HepG2 (cell line): ENCODE results near the gene ZNF620. TPM values are rescaled to one million over a fixed set of nuclear protein-coding genes. Genes with fewer than 3 reads are reported as not detected.

Experiments used
- ATAC-seq: fragments of 200-7000 bp; cut with Tn5 transposase; 3 replicates; pipeline ENCODE4 v1.9.1; 2020; ENCODE audit warnings: mild to moderate bottlenecking, moderate library complexity
- BruUV-seq: library from RNA; stranded (reverse); fragments of 400-500 nt; replicated peaks from 2 replicates; lab custom pipeline; 2021; lab: Mats Ljungman, UMichigan
- CTCF ChIA-PET: fragments of 300-600 bp; formaldehyde crosslinking; extraction: SDS; loops from one replicate; lab custom pipeline; 2021; ENCODE audit warnings: low total read pairs, inconsistent platforms, low intra/inter-chr PET ratio; lab: Yijun Ruan, JAX
- POLR2A ChIA-PET: fragments of 350-600 bp; sonication (Branson Sonifier 250); formaldehyde crosslinking; loops from one replicate; lab custom pipeline; 2020; ENCODE audit warnings: antibody characterized with exemption, inconsistent platforms; lab: Yijun Ruan, JAX
- DNase-seq: peaks from one replicate; pipeline ENCODE4 v3.0.0-alpha.2; 2015; ENCODE audit warnings: low spot score
- FAIRE-seq: peaks from 3 replicates; lab custom pipeline; 2011; peaks lifted over from hg19 to GRCh38; lab: Jason Lieb, UNC
- H2AFZ ChIP-seq: one replicate; pipeline ENCODE4 v1.6.1; 2011; ENCODE audit warnings: low read length, inconsistent platforms
- H3K27ac ChIP-seq: fragments of 300-600 bp; 3 replicates; pipeline ENCODE4 v1.8.0; 2011; ENCODE audit warnings: mixed run types, mild to moderate bottlenecking, mixed read lengths, low read length, inconsistent platforms; ENCODE audit not compliant: insufficient read depth; ENCODE audit errors: extremely low read length
- H3K27me3 ChIP-seq, 2 experiments: fragments of 200-600 bp in 1 of 2; 2 replicates in 1 of 2; 3 replicates in 1 of 2; pipeline versions ENCODE4 v1.6.0 to v1.8.0; 2011; ENCODE audit warnings: low read length in 2 of 2, mild to moderate bottlenecking in 2 of 2, moderate library complexity in 2 of 2, inconsistent platforms in 1 of 2; ENCODE audit not compliant: insufficient read depth in 2 of 2, control insufficient read depth in 1 of 2
- H3K36me3 ChIP-seq, 2 experiments: fragments of 200-600 bp in 1 of 2; replicated peaks in 1 of 2; 2 replicates in 1 of 2; 3 replicates in 1 of 2; pipeline versions ENCODE4 v1.5.1 to v1.8.0; 2011; ENCODE audit warnings: low read length in 2 of 2, inconsistent platforms in 1 of 2; ENCODE audit not compliant: insufficient read depth in 2 of 2, control insufficient read depth in 1 of 2
- H3K4me1 ChIP-seq: 2 replicates; pipeline ENCODE4 v1.5.1; 2012; ENCODE audit warnings: low read length, inconsistent platforms; ENCODE audit not compliant: insufficient read depth
- H3K4me2 ChIP-seq: 2 replicates; pipeline ENCODE4 v1.6.0; 2011; ENCODE audit warnings: low read depth, low read length, inconsistent platforms
- H3K4me3 ChIP-seq, 3 experiments: fragments of 200-600 bp in 1 of 3; sonication (generic), shearing (Covaris generic) in 1 of 3; replicated peaks in 1 of 3; 2 replicates each; pipeline ENCODE4 v1.5.1; 2011 to 2016; ENCODE audit warnings: low read length in 3 of 3, inconsistent platforms in 2 of 3, low read depth in 2 of 3, mild to moderate bottlenecking in 2 of 3, control low read depth in 1 of 3, mixed read lengths in 1 of 3; ENCODE audit not compliant: insufficient read depth in 1 of 3
- H3K79me2 ChIP-seq: one replicate; pipeline ENCODE4 v1.6.1; 2011; ENCODE audit warnings: low read length, inconsistent platforms; ENCODE audit not compliant: insufficient read depth
- H3K9ac ChIP-seq: 2 replicates; pipeline ENCODE4 v1.6.0; 2011; ENCODE audit warnings: mild to moderate bottlenecking, low read depth, low read length, inconsistent platforms; ENCODE audit not compliant: insufficient read depth
- H3K9me3 ChIP-seq: 2 replicates; pipeline ENCODE4 v1.5.1; 2012; ENCODE audit warnings: mild to moderate bottlenecking, low read length
- H4K20me1 ChIP-seq: 2 replicates; pipeline ENCODE4 v1.6.0; 2011; ENCODE audit warnings: inconsistent platforms, mild to moderate bottlenecking, low read length, moderate library complexity; ENCODE audit not compliant: insufficient read depth
- CENPX ChIP-seq: sonication (generic); formaldehyde crosslinking; IDR thresholded peaks from 2 replicates; pipeline ENCODE4 v1.9.0; 2021; ENCODE audit warnings: mild to moderate bottlenecking, missing genetic modification reagents, moderate library complexity
- CHCHD3 ChIP-seq: sonication (generic); formaldehyde crosslinking; IDR thresholded peaks from 2 replicates; pipeline ENCODE4 v1.8.0; 2022; ENCODE audit warnings: mild to moderate bottlenecking, missing genetic modification reagents, moderate library complexity
- FOXP1 ChIP-seq, 2 experiments: fragments of 450-650 bp in 1 of 2; IDR thresholded peaks; 2 replicates each; pipeline ENCODE4 v1.6.1; 2017 to 2018; ENCODE audit warnings: antibody characterized with exemption in 1 of 2
- ZBTB3 ChIP-seq: sonication (generic); formaldehyde crosslinking; IDR thresholded peaks from 2 replicates; pipeline ENCODE4 v1.4.0; 2020; ENCODE audit warnings: low read depth, mild to moderate bottlenecking, moderate library complexity, missing genetic modification reagents, borderline replicate concordance
- ZBTB42 ChIP-seq: sonication (generic); formaldehyde crosslinking; IDR thresholded peaks from 2 replicates; pipeline ENCODE4 v1.5.0; 2020; ENCODE audit warnings: mild to moderate bottlenecking, missing genetic modification reagents
- ZNF317 ChIP-seq: sonication (generic); formaldehyde crosslinking; IDR thresholded peaks from 2 replicates; pipeline ENCODE4 v1.5.0; 2020; ENCODE audit warnings: mild to moderate bottlenecking, missing genetic modification reagents
- ZNF782 ChIP-seq: sonication (generic); formaldehyde crosslinking; IDR thresholded peaks from 2 replicates; pipeline ENCODE4 v1.4.0; 2020; ENCODE audit warnings: missing genetic modification reagents, mild to moderate bottlenecking, borderline replicate concordance
- WGBS: methylation state at CpG from one replicate; pipeline ENCODE4 v1.1.6; 2017; ENCODE audit warnings: low lambda C conversion rate; 5-methylcytosine and 5-hydroxymethylcytosine counted together
- in situ Hi-C: cut with HindIII; loops from 2 replicates; pipeline ENCODE4 v1.10.0; 2017; ENCODE audit warnings: low pct_unique_long_range_greater_than_20kb; ENCODE audit not compliant: extremely low pct_ligation_motif_present
- intact Hi-C: fragments of 100-400 bp; cut with micrococcal nuclease; formaldehyde crosslinking; loops from one replicate; pipeline ENCODE4 v1.10.0; 2022; ENCODE audit not compliant: unreplicated experiment
- polyA plus RNA-seq, 8 experiments: library from polyadenylated mRNA; depleted of rRNA in 3 of 8; stranded (reverse) in 7 of 8; unstranded in 1 of 8; fragments of >200 nt; fragmentation: Illumina TruSeq in 4 of 8; extraction: Trizol in 4 of 8; gene quantifications; 2 replicates each; pipeline versions ENCODE4 v1.2.1 to v1.2.3, GENCODE V29; 2011 to 2016; ENCODE audit warnings: low read depth in 4 of 8, missing spikeins in 1 of 8, mixed read lengths in 1 of 8; ENCODE audit not compliant: insufficient read depth in 1 of 8
- total RNA-seq, 5 experiments: library from RNA; depleted of rRNA; stranded (reverse); fragments of >200 nt; fragmentation: Illumina TruSeq; extraction: Trizol; gene quantifications; 2 replicates each; pipeline ENCODE4 v1.2.3, GENCODE V29; 2016; ENCODE audit warnings: low read depth in 1 of 5
- TF ChIP-seq, protein P1 (sequence below): IDR thresholded peaks from 2 replicates; pipeline ENCODE4 v1.4.0; 2020; ENCODE audit warnings: mild to moderate bottlenecking, missing genetic modification reagents
- TF ChIP-seq, protein P2 (sequence below): sonication (generic); formaldehyde crosslinking; IDR thresholded peaks from one replicate; pipeline ENCODE4 v1.5.1; 2020; ENCODE audit warnings: mild to moderate bottlenecking, missing genetic modification reagents; ENCODE audit errors: not compliant biosample characterization
- TF ChIP-seq, protein P3 (sequence below): sonication (generic); formaldehyde crosslinking; IDR thresholded peaks from 2 replicates; pipeline ENCODE4 v1.4.0; 2020; ENCODE audit warnings: mild to moderate bottlenecking, missing genetic modification reagents

Gene ZNF620
- total and polyA plus RNA-seq, 2 of the 13 experiments (the other 11 are each of a cell fraction or from before 2014, with no cell fraction given) = 2.3 to 12.2 TPM

DNA sequence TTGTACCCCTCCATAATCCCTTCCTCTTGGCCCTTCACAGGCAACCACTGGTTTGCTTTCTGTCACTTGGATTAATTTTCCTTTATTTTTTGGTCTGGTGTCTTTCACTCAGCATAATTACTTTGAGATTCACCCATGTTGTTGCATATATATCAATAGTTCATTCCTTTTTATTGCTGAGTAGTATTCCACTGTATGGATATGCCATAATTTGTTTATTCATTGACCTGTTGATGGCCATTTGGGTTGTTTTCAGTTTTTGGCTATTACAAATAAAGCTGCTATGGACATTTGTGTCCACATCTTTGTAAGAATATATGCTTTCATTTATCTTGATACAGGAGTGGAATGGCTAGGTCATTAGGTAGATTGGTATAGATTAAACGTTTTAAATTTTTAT is 13.0 kb downstream of the ZNF620 start:
- Histone ChIP-seq H3K4me3 (no peak overlapping the region), H3K4me1 (peaks cover 2% of the 10 kb centered on the region), H3K9me3 (no peaks in the 10 kb centered on the region), H3K79me2 (no peaks in the 10 kb centered on the region), H3K4me2 (no peak overlapping the region), H4K20me1 (no peaks in the 10 kb centered on the region), H3K36me3 (peaks cover 3 to 14% of the 10 kb centered on the region in 2 experiments), H3K27me3 (no peaks in the 10 kb centered on the region), H3K9ac (no peak overlapping the region), H2AFZ (no peak overlapping the region), H3K27ac (no peak overlapping the region)
- ATAC-seq = no peak
- no peak for FAIRE-seq
- BruUV-seq = no TSS peak
- DNase-seq = no peak
- intact Hi-C loops = no loop called here
- WGBS = 89% methylated on average over 1 of the region's 1 CpG
- POLR2A ChIA-PET = no interaction called here
- in situ Hi-C loops = no loop called here
- CTCF ChIA-PET = no interaction called here
- no peak for TF ChIP-seq FOXP1 (IDR thresholded peaks at IDR 0.05)
- no peak for TF ChIP-seq FOXP1 (CRISPR knock-in tag; IDR thresholded peaks at IDR 0.05)
- no peak for TF ChIP-seq ZBTB3 (CRISPR knock-in tag)
- TF ChIP-seq, protein P1, sequence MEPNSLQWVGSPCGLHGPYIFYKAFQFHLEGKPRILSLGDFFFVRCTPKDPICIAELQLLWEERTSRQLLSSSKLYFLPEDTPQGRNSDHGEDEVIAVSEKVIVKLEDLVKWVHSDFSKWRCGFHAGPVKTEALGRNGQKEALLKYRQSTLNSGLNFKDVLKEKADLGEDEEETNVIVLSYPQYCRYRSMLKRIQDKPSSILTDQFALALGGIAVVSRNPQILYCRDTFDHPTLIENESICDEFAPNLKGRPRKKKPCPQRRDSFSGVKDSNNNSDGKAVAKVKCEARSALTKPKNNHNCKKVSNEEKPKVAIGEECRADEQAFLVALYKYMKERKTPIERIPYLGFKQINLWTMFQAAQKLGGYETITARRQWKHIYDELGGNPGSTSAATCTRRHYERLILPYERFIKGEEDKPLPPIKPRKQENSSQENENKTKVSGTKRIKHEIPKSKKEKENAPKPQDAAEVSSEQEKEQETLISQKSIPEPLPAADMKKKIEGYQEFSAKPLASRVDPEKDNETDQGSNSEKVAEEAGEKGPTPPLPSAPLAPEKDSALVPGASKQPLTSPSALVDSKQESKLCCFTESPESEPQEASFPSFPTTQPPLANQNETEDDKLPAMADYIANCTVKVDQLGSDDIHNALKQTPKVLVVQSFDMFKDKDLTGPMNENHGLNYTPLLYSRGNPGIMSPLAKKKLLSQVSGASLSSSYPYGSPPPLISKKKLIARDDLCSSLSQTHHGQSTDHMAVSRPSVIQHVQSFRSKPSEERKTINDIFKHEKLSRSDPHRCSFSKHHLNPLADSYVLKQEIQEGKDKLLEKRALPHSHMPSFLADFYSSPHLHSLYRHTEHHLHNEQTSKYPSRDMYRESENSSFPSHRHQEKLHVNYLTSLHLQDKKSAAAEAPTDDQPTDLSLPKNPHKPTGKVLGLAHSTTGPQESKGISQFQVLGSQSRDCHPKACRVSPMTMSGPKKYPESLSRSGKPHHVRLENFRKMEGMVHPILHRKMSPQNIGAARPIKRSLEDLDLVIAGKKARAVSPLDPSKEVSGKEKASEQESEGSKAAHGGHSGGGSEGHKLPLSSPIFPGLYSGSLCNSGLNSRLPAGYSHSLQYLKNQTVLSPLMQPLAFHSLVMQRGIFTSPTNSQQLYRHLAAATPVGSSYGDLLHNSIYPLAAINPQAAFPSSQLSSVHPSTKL (CRISPR knock-in tag) = no peak
- TF ChIP-seq CENPX (CRISPR knock-in tag) = no peak
- no peak for TF ChIP-seq ZNF317 (CRISPR knock-in tag)
- TF ChIP-seq CHCHD3 (CRISPR knock-in tag) = no peak
- TF ChIP-seq ZBTB42 (CRISPR knock-in tag) = no peak
- TF ChIP-seq, protein P2, sequence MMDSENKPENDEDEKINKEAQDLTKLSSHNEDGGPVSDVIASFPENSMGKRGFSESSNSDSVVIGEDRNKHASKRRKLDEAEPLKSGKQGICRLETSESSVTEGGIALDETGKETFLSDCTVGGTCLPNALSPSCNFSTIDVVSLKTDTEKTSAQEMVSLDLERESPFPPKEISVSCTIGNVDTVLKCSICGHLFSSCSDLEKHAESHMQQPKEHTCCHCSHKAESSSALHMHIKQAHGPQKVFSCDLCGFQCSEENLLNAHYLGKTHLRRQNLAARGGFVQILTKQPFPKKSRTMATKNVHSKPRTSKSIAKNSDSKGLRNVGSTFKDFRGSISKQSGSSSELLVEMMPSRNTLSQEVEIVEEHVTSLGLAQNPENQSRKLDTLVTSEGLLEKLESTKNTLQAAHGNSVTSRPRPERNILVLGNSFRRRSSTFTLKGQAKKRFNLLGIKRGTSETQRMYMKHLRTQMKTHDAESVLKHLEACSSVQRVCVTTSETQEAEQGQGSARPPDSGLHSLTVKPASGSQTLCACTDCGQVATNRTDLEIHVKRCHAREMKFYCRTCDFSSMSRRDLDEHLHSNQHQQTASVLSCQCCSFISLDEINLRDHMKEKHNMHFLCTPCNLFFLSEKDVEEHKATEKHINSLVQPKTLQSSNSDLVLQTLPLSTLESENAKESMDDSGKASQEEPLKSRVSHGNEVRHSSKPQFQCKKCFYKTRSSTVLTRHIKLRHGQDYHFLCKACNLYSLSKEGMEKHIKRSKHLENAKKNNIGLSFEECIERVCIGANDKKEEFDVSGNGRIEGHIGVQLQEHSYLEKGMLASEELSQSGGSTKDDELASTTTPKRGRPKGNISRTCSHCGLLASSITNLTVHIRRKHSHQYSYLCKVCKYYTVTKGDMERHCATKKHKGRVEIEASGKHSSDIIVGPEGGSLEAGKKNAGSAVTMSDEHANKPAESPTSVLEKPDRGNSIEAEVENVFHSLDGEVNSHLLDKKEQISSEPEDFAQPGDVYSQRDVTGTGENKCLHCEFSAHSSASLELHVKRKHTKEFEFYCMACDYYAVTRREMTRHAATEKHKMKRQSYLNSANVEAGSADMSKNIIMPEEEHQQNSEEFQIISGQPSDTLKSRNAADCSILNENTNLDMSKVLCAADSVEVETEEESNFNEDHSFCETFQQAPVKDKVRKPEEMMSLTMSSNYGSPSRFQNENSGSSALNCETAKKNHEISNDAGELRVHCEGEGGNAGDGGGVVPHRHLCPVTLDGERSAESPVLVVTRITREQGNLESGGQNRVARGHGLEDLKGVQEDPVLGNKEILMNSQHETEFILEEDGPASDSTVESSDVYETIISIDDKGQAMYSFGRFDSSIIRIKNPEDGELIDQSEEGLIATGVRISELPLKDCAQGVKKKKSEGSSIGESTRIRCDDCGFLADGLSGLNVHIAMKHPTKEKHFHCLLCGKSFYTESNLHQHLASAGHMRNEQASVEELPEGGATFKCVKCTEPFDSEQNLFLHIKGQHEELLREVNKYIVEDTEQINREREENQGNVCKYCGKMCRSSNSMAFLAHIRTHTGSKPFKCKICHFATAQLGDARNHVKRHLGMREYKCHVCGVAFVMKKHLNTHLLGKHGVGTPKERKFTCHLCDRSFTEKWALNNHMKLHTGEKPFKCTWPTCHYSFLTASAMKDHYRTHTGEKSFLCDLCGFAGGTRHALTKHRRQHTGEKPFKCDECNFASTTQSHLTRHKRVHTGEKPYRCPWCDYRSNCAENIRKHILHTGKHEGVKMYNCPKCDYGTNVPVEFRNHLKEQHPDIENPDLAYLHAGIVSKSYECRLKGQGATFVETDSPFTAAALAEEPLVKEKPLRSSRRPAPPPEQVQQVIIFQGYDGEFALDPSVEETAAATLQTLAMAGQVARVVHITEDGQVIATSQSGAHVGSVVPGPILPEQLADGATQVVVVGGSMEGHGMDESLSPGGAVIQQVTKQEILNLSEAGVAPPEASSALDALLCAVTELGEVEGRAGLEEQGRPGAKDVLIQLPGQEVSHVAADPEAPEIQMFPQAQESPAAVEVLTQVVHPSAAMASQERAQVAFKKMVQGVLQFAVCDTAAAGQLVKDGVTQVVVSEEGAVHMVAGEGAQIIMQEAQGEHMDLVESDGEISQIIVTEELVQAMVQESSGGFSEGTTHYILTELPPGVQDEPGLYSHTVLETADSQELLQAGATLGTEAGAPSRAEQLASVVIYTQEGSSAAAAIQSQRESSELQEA (CRISPR knock-in tag) = no peak
- TF ChIP-seq ZNF782 (CRISPR knock-in tag) = no peak
- TF ChIP-seq, protein P3, sequence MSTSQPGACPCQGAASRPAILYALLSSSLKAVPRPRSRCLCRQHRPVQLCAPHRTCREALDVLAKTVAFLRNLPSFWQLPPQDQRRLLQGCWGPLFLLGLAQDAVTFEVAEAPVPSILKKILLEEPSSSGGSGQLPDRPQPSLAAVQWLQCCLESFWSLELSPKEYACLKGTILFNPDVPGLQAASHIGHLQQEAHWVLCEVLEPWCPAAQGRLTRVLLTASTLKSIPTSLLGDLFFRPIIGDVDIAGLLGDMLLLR (CRISPR knock-in tag) = no peak
